ENCODE results near the gene APBA3. TPM values are rescaled to one million over a fixed set of nuclear protein-coding genes. Genes with fewer than 3 reads are reported as not detected.

APBA3 gene
- total RNA-seq, 1 experiment from 2014 or later: 19.6 TPM

GRCh38 chr19:3800996-3801395 lies 39.5 kb upstream of the APBA3 start:
- no peak for DNase-seq
- Mint-ChIP-seq H3K4me3 (ENCODE audit: low read depth, unreplicated experiment) (no peak overlapping the region), H3K4me1 (ENCODE audit: low read depth, unreplicated experiment) (no peaks in the 10 kb centered on the region), H3K36me3 (ENCODE audit: insufficient read depth, unreplicated experiment) (no peaks in the 10 kb centered on the region), H3K27ac (ENCODE audit: unreplicated experiment) (no peak overlapping the region), H3K9me3 (ENCODE audit: low read depth, unreplicated experiment) (peaks cover 6% of the 10 kb centered on the region), H3K27me3 (ENCODE audit: unreplicated experiment) (peaks cover 57% of the 10 kb centered on the region)
- intact Hi-C loops (cut with micrococcal nuclease; ENCODE audit: unreplicated experiment): no loop called here
- BruUV-seq (replicated peaks): no TSS peak
- CTCF ChIA-PET: no interaction called here
- TF ChIP-seq CTCF (IDR thresholded peaks at IDR 0.05; ENCODE audit: unreplicated experiment): no peak

GRCh38 chr19:3798137-3798536 lies 36.6 kb upstream of the APBA3 start:
- Mint-ChIP-seq H3K4me3 (ENCODE audit: low read depth, unreplicated experiment) (no peak overlapping the region), H3K9me3 (ENCODE audit: low read depth, unreplicated experiment) (peaks cover 6% of the 10 kb centered on the region), H3K4me1 (ENCODE audit: low read depth, unreplicated experiment) (no peaks in the 10 kb centered on the region), H3K27me3 (ENCODE audit: unreplicated experiment) (peaks cover 62% of the 10 kb centered on the region), H3K36me3 (ENCODE audit: insufficient read depth, unreplicated experiment) (no peaks in the 10 kb centered on the region), H3K27ac (ENCODE audit: unreplicated experiment) (no peak overlapping the region)
- BruUV-seq (replicated peaks): no TSS peak
- no peak for DNase-seq
- CTCF ChIA-PET: no interaction called here
- intact Hi-C loops (cut with micrococcal nuclease; ENCODE audit: unreplicated experiment): no loop called here
- no peak for TF ChIP-seq CTCF (IDR thresholded peaks at IDR 0.05; ENCODE audit: unreplicated experiment)

- Mint-ChIP-seq H3K9me3 (ENCODE audit: low read depth, unreplicated experiment) (peaks cover 9% of the 10 kb centered on the region), H3K4me1 (ENCODE audit: low read depth, unreplicated experiment) (no peaks in the 10 kb centered on the region), H3K27me3 (ENCODE audit: unreplicated experiment) (peaks cover 62% of the 10 kb centered on the region), H3K27ac (ENCODE audit: unreplicated experiment) (no peak overlapping the region), H3K4me3 (ENCODE audit: low read depth, unreplicated experiment) (no peak overlapping the region), H3K36me3 (ENCODE audit: insufficient read depth, unreplicated experiment) (no peaks in the 10 kb centered on the region)
- intact Hi-C loops (cut with micrococcal nuclease; ENCODE audit: unreplicated experiment): no loop called here
- BruUV-seq (replicated peaks): no TSS peak
- CTCF ChIA-PET: no interaction called here
- no peak for DNase-seq
- TF ChIP-seq CTCF (IDR thresholded peaks at IDR 0.05; ENCODE audit: unreplicated experiment): no peak
These were observed 34.9 kb upstream of the APBA3 start for GRCh38 chr19:3796358-3796757.

GRCh38 chr19:3793799-3794198 lies 32.3 kb upstream of the APBA3 start:
- BruUV-seq (replicated peaks): no TSS peak
- H3K9me3 Mint-ChIP-seq (ENCODE audit: low read depth, unreplicated experiment): peaks cover 9% of the 10 kb centered on the region
- no peak for DNase-seq
- CTCF ChIA-PET: interaction anchor here (0.6 kb wide), 1 partner anchor 71 kb away, joined by 3 read pairs; no protein-coding TSS in a partner anchor
- H3K27ac Mint-ChIP-seq (ENCODE audit: unreplicated experiment): no peak overlapping the region
- H3K27me3 Mint-ChIP-seq (ENCODE audit: unreplicated experiment): peaks cover 54% of the 10 kb centered on the region
- no peak overlapping the region for H3K4me3 Mint-ChIP-seq (ENCODE audit: low read depth, unreplicated experiment)
- intact Hi-C loops (cut with micrococcal nuclease; ENCODE audit: unreplicated experiment): no loop called here
- TF ChIP-seq CTCF (IDR thresholded peaks at IDR 0.05; ENCODE audit: unreplicated experiment): no peak
- no peaks in the 10 kb centered on the region for H3K4me1 Mint-ChIP-seq (ENCODE audit: low read depth, unreplicated experiment)
- H3K36me3 Mint-ChIP-seq (ENCODE audit: insufficient read depth, unreplicated experiment): no peaks in the 10 kb centered on the region
